Activated T-helper 2 cell treated with anti-CD3 and anti-CD28 coated beads, Interferon-gamma antibody, Interleukin-2, Interleukin-4, amounts not matched to agents 10 μg/mL and 5 μg/mL and 100 μg/mL, durations not matched to agents 14 hours and 24 hours and 36 hours (primary cell): ENCODE measurements around the gene DDB1. TPM values are rescaled to one million over a fixed set of nuclear protein-coding genes. Genes with fewer than 3 reads are reported as not detected.
"Not testable (repeated sequence)": the region's sequence is repeated elsewhere in the genome, so short reads cannot be mapped to it uniquely, and the experiment has no call there.

ENCODE experiments used
- DNase-seq: peaks from one replicate; pipeline ENCODE4 v3.0.0; 2021; ENCODE audit warnings: low spot score
- H3K27ac Mint-ChIP-seq: one replicate; pipeline ENCODE4 v1.8.0; 2021; ENCODE audit warnings: mixed read lengths
- H3K27me3 Mint-ChIP-seq: one replicate; pipeline ENCODE4 v1.8.0; 2021; ENCODE audit warnings: low read depth, mixed read lengths
- H3K36me3 Mint-ChIP-seq: one replicate; pipeline ENCODE4 v1.8.0; 2021; ENCODE audit warnings: low read depth, mixed read lengths
- H3K4me1 Mint-ChIP-seq: one replicate; pipeline ENCODE4 v1.8.0; 2021; ENCODE audit warnings: low read depth, mixed read lengths
- H3K4me3 Mint-ChIP-seq: one replicate; pipeline ENCODE4 v1.8.0; 2021; ENCODE audit warnings: low read depth, mild to moderate bottlenecking, moderate library complexity, mixed read lengths
- H3K9me3 Mint-ChIP-seq: one replicate; pipeline ENCODE4 v1.8.0; 2021; ENCODE audit warnings: mixed read lengths
- intact Hi-C: fragments of 100-400 bp; cut with micrococcal nuclease; formaldehyde crosslinking; loops from one replicate; pipeline ENCODE4 v1.15.1; 2023
- total RNA-seq: library from RNA; stranded (reverse); gene quantifications from 2 replicates; pipeline ENCODE4 v1.2.3, GENCODE V29; 2022

Gene DDB1
- total RNA-seq, 1 donor from 2014 or later = 260 TPM

- H3K9me3 Mint-ChIP-seq = no peaks in the 10 kb centered on the region
Measured at GRCh38 chr11:61259363-61259762, 73.5 kb downstream of the DDB1 start.

GRCh38 chr11:61258546-61258945 is 74.4 kb downstream of the DDB1 start:
- H3K4me3 Mint-ChIP-seq = no peak overlapping the region
- no peaks in the 10 kb centered on the region for H3K27me3 Mint-ChIP-seq
- no peaks in the 10 kb centered on the region for H3K36me3 Mint-ChIP-seq
- H3K9me3 Mint-ChIP-seq = no peaks in the 10 kb centered on the region
- H3K4me1 Mint-ChIP-seq = no peaks in the 10 kb centered on the region
- DNase-seq = no peak
- H3K27ac Mint-ChIP-seq = no peak overlapping the region
- intact Hi-C loops = loop anchor here (10.0 kb wide), 1 partner anchor 126 kb away; no protein-coding TSS in a partner anchor

More at GRCh38 chr11:61259363-61259762, 73.5 kb downstream of the DDB1 start:
- Mint-ChIP-seq H3K27ac (no peak overlapping the region), H3K36me3 (no peaks in the 10 kb centered on the region), H3K4me3 (no peak overlapping the region), H3K4me1 (no peaks in the 10 kb centered on the region), H3K27me3 (no peaks in the 10 kb centered on the region)
- no peak for DNase-seq
- intact Hi-C loops = loop anchor here (10.0 kb wide), 1 partner anchor 125 kb away; no protein-coding TSS in a partner anchor

- H3K27ac Mint-ChIP-seq = no peak overlapping the region
- intact Hi-C loops = loop anchor here (10.0 kb wide), 1 partner anchor 128 kb away; no protein-coding TSS in a partner anchor
Measured at GRCh38 chr11:61256710-61257482, 76.0 kb downstream of the DDB1 start.

GRCh38 chr11:61254403-61255025 is 78.4 kb downstream of the DDB1 start:
- no peaks in the 10 kb centered on the region for H3K9me3 Mint-ChIP-seq
- H3K4me3 Mint-ChIP-seq = no peak overlapping the region
- no peak overlapping the region for H3K27ac Mint-ChIP-seq
- H3K27me3 Mint-ChIP-seq = no peaks in the 10 kb centered on the region
- intact Hi-C loops = loop anchor here (1.0 to 10.0 kb wide), 2 partner anchors 40 to 130 kb away; no protein-coding TSS in a partner anchor
- no peaks in the 10 kb centered on the region for H3K36me3 Mint-ChIP-seq
- DNase-seq = peak; percentile 53
- H3K4me1 Mint-ChIP-seq = no peaks in the 10 kb centered on the region

More at GRCh38 chr11:61256710-61257482, 76.0 kb downstream of the DDB1 start:
- Mint-ChIP-seq H3K9me3 (no peaks in the 10 kb centered on the region), H3K4me3 (no peak overlapping the region), H3K4me1 (no peaks in the 10 kb centered on the region), H3K27me3 (no peaks in the 10 kb centered on the region), H3K36me3 (no peaks in the 10 kb centered on the region)
- DNase-seq = no peak

GRCh38 chr11:61252332-61252731 is 80.6 kb downstream of the DDB1 start:
- H3K36me3 Mint-ChIP-seq, H3K4me1 Mint-ChIP-seq, H3K9me3 Mint-ChIP-seq, H3K27me3 Mint-ChIP-seq, H3K4me3 Mint-ChIP-seq, H3K27ac Mint-ChIP-seq, DNase-seq: not testable (repeated sequence)
- intact Hi-C loops = loop anchor here (10.0 kb wide), 1 partner anchor 132 kb away; no protein-coding TSS in a partner anchor

- H3K27ac Mint-ChIP-seq, H3K36me3 Mint-ChIP-seq, H3K9me3 Mint-ChIP-seq, DNase-seq, H3K27me3 Mint-ChIP-seq, H3K4me3 Mint-ChIP-seq, H3K4me1 Mint-ChIP-seq: not testable (repeated sequence)
- intact Hi-C loops = loop anchor here (10.0 kb wide), 1 partner anchor 134 kb away; no protein-coding TSS in a partner anchor
Measured at GRCh38 chr11:61250796-61251765, 81.8 kb downstream of the DDB1 start.

Other genes starting within 250 kb of the DDB1 start
- gene CD5, start 230.6 kb downstream of the DDB1 start, total RNA-seq = 395 and 399 TPM in 2 replicates
- 10.6 and 12.5 TPM in 2 replicates for gene VPS37C, start 171.7 kb downstream of the DDB1 start, total RNA-seq
- gene PGA3, start 129.6 kb downstream of the DDB1 start, total RNA-seq = not detected in 2 replicates
- gene PGA4, start 110.8 kb downstream of the DDB1 start, total RNA-seq = not detected in 2 replicates
- not detected in 2 replicates for gene PGA5, start 91.9 kb downstream of the DDB1 start, total RNA-seq
- 8.1 and 10.1 TPM in 2 replicates for gene VWCE, start 37.8 kb downstream of the DDB1 start, total RNA-seq
- gene TKFC, start 123 bp upstream of the DDB1 start, total RNA-seq = 72.8 and 78.3 TPM in 2 replicates
- gene CYB561A3, start 28.8 kb upstream of the DDB1 start, total RNA-seq = 32.9 and 34.1 TPM in 2 replicates
- 52.3 and 54.5 TPM in 2 replicates for gene TMEM138, start 29.3 kb upstream of the DDB1 start, total RNA-seq
- 18.5 and 20.5 TPM in 2 replicates for gene TMEM216, start 59.5 kb upstream of the DDB1 start, total RNA-seq
- 123 and 135 TPM in 2 replicates for gene CPSF7, start 96.9 kb upstream of the DDB1 start, total RNA-seq
- gene SDHAF2, start 97.0 kb upstream of the DDB1 start, total RNA-seq = 41.6 and 46.4 TPM in 2 replicates
- gene LRRC10B, start 175.6 kb upstream of the DDB1 start, total RNA-seq = 0.07 and 0.11 TPM in 2 replicates
- 0.09 and 0.30 TPM in 2 replicates for gene SYT7, start 248.0 kb upstream of the DDB1 start, total RNA-seq